IMR-90 (cell line): ENCODE data around the gene MCF2L2. TPM values are rescaled to one million over a fixed set of nuclear protein-coding genes. Genes with fewer than 3 reads are reported as not detected.

Experiments used
- ATAC-seq: fragments of 200-7000 bp; cut with Tn5 transposase; 2 replicates; pipeline ENCODE4 v1.9.1; 2020; ENCODE audit warnings: low read depth, mild to moderate bottlenecking, moderate library complexity
- BruUV-seq: library from RNA; stranded (reverse); fragments of 400-500 nt; replicated peaks from 2 replicates; lab custom pipeline; 2021; lab: Mats Ljungman, UMichigan
- CTCF ChIA-PET: fragments of 300-600 bp; formaldehyde crosslinking; extraction: SDS; loops from one replicate; lab custom pipeline; 2021; ENCODE audit warnings: antibody characterized with exemption; lab: Yijun Ruan, JAX
- POLR2A ChIA-PET: fragments of 300-600 bp; sonication (Branson Sonifier 250); formaldehyde crosslinking; loops from one replicate; lab custom pipeline; 2022; ENCODE audit warnings: antibody characterized with exemption; ENCODE audit not compliant: unreplicated experiment; lab: Charles Lee
- DNase-seq: peaks from one replicate; pipeline ENCODE4 v3.0.0; 2013
- H2AFZ ChIP-seq: replicated peaks from 2 replicates; pipeline ENCODE3; 2013; ENCODE audit warnings: low read length, mild to moderate bottlenecking; ENCODE audit not compliant: poor library complexity
- H2AK5ac ChIP-seq: 2 replicates; pipeline ENCODE4 v1.6.1; 2013; ENCODE audit warnings: low read depth, low read length, inconsistent platforms
- H2AK9ac ChIP-seq: replicated peaks from 2 replicates; pipeline ENCODE3; 2013; ENCODE audit warnings: mild to moderate bottlenecking, low read depth, low read length, moderate library complexity; ENCODE audit not compliant: poor library complexity
- H2BK120ac ChIP-seq: 2 replicates; pipeline ENCODE4 v1.6.1; 2013; ENCODE audit warnings: low read depth, low read length, inconsistent platforms
- H2BK15ac ChIP-seq: 3 replicates; pipeline ENCODE4 v1.6.1; 2013; ENCODE audit warnings: low read depth, low read length, inconsistent platforms
- H2BK20ac ChIP-seq: 2 replicates; pipeline ENCODE4 v1.6.1; 2013; ENCODE audit warnings: low read depth, mild to moderate bottlenecking, inconsistent platforms, low read length, moderate library complexity
- H2BK5ac ChIP-seq: 2 replicates; pipeline ENCODE4 v1.6.1; 2013; ENCODE audit warnings: mild to moderate bottlenecking, low read depth, low read length, inconsistent platforms; ENCODE audit not compliant: poor library complexity, severe bottlenecking
- H3K14ac ChIP-seq: replicated peaks from 2 replicates; pipeline ENCODE4 v1.6.1; 2013; ENCODE audit warnings: low read depth, low read length, inconsistent platforms
- H3K18ac ChIP-seq: 2 replicates; pipeline ENCODE4 v1.6.1; 2013; ENCODE audit warnings: low read depth, low read length, control low read depth
- H3K23ac ChIP-seq: 2 replicates; pipeline ENCODE4 v1.6.1; 2013; ENCODE audit warnings: low read depth, low read length, inconsistent platforms
- H3K27ac ChIP-seq: 2 replicates; pipeline ENCODE4 v1.5.1; 2013; ENCODE audit warnings: mild to moderate bottlenecking, control low read depth, low read length; ENCODE audit not compliant: insufficient read depth
- H3K27me3 ChIP-seq: 2 replicates; pipeline ENCODE4 v1.6.1; 2013; ENCODE audit warnings: low read length; ENCODE audit not compliant: control insufficient read depth, insufficient read depth
- H3K36me3 ChIP-seq: 2 replicates; pipeline ENCODE4 v1.6.1; 2013; ENCODE audit warnings: low read length, mixed read lengths; ENCODE audit not compliant: control insufficient read depth, insufficient read depth
- H3K4ac ChIP-seq: 2 replicates; pipeline ENCODE4 v1.6.1; 2013; ENCODE audit warnings: low read depth, low read length, inconsistent platforms
- H3K4me1 ChIP-seq: 2 replicates; pipeline ENCODE4 v1.6.1; 2013; ENCODE audit warnings: low read length, mixed read lengths; ENCODE audit not compliant: control insufficient read depth, insufficient read depth
- H3K4me2 ChIP-seq: 2 replicates; pipeline ENCODE4 v1.6.1; 2013; ENCODE audit warnings: low read depth, mild to moderate bottlenecking, control low read depth, low read length, moderate library complexity
- H3K4me3 ChIP-seq: 2 replicates; pipeline ENCODE4 v1.5.1; 2013; ENCODE audit warnings: low read depth, mild to moderate bottlenecking, control low read depth, low read length, moderate library complexity; ENCODE audit not compliant: insufficient read depth
- H3K56ac ChIP-seq: 2 replicates; pipeline ENCODE4 v1.6.1; 2013; ENCODE audit warnings: low read length, inconsistent platforms; ENCODE audit not compliant: insufficient read depth; ENCODE audit errors: extremely low read depth
- H3K79me1 ChIP-seq, 2 experiments: 2 replicates each; pipeline ENCODE4 v1.6.1; 2013; ENCODE audit warnings: low read length in 2 of 2, inconsistent platforms in 1 of 2, low read depth in 1 of 2
- H3K9ac ChIP-seq: 2 replicates; pipeline ENCODE4 v1.6.1; 2013; ENCODE audit warnings: low read depth, low read length, control low read depth
- H3K9me1 ChIP-seq: 2 replicates; pipeline ENCODE4 v1.6.1; 2013; ENCODE audit warnings: low read length, inconsistent platforms; ENCODE audit not compliant: insufficient read depth
- H3K9me3 ChIP-seq: 2 replicates; pipeline ENCODE4 v1.6.1; 2013; ENCODE audit warnings: low read length; ENCODE audit not compliant: control insufficient read depth, insufficient read depth
- H4K20me1 ChIP-seq: 2 replicates; pipeline ENCODE4 v1.6.1; 2013; ENCODE audit warnings: low read length, inconsistent platforms; ENCODE audit not compliant: insufficient read depth
- H4K5ac ChIP-seq: 2 replicates; pipeline ENCODE4 v1.6.1; 2013; ENCODE audit warnings: mild to moderate bottlenecking, low read depth, low read length, control low read depth
- H4K8ac ChIP-seq, 2 experiments: 2 replicates each; pipeline ENCODE4 v1.6.1; 2013; ENCODE audit warnings: low read depth in 2 of 2, low read length in 2 of 2, control low read depth in 1 of 2, inconsistent platforms in 1 of 2
- H4K91ac ChIP-seq: 2 replicates; pipeline ENCODE4 v1.6.1; 2013; ENCODE audit warnings: low read depth, low read length, inconsistent platforms; ENCODE audit not compliant: insufficient read depth
- CEBPB ChIP-seq: IDR thresholded peaks from 2 replicates; pipeline ENCODE4 v1.6.1; 2012; ENCODE audit warnings: low read depth, low read length, improper control_type of control experiment
- MAFK ChIP-seq: IDR thresholded peaks from 2 replicates; pipeline ENCODE4 v1.6.1; 2012; ENCODE audit warnings: low read depth, low read length, improper control_type of control experiment
- MXI1 ChIP-seq: IDR thresholded peaks from 2 replicates; pipeline ENCODE4 v1.6.1; 2012; ENCODE audit warnings: low read depth, mild to moderate bottlenecking, low read length, moderate library complexity, borderline replicate concordance
- POLR2A ChIP-seq: IDR thresholded peaks from 2 replicates; pipeline ENCODE4 v1.6.1; 2012; ENCODE audit warnings: mild to moderate bottlenecking, low read depth, low read length
- RAD21 ChIP-seq: IDR thresholded peaks from 2 replicates; pipeline ENCODE4 v1.6.1; 2012; ENCODE audit warnings: low read length, improper control_type of control experiment
- RFX5 ChIP-seq: IDR thresholded peaks from 2 replicates; pipeline ENCODE4 v1.8.0; 2012; ENCODE audit warnings: low read depth, mild to moderate bottlenecking, low read length, moderate library complexity
- SMC3 ChIP-seq: fragments of 150-350 bp; IDR thresholded peaks from 2 replicates; pipeline ENCODE4 v1.6.1; 2016; ENCODE audit warnings: low read depth, mild to moderate bottlenecking, antibody characterized with exemption, low read length, moderate library complexity
- WGBS, 2 experiments: methylation state at CpG; one replicate each; pipeline versions ENCODE4 v1.1.5 to v1.1.7; 2013; ENCODE audit warnings: missing lambda C conversion rate in 2 of 2; ENCODE audit not compliant: insufficient read length in 1 of 2; ENCODE audit errors: extremely low coverage in 2 of 2; 5-methylcytosine and 5-hydroxymethylcytosine counted together
- dilution Hi-C: fragments of 300-500 bp; cut with HindIII; formaldehyde crosslinking; loops from one replicate; pipeline ENCODE4 v1.14.3; 2018; ENCODE audit warnings: low sequenced_read_pairs; ENCODE audit not compliant: unreplicated experiment
- in situ Hi-C: fragments of 300-500 bp; cut with MboI; formaldehyde crosslinking; loops from 3 replicates; pipeline ENCODE4 v1.14.3; 2019; ENCODE audit warnings: low sequenced_read_pairs, inconsistent platforms, mixed read lengths
- intact Hi-C: fragments of 100-400 bp; cut with micrococcal nuclease; formaldehyde crosslinking; loops from 2 replicates; pipeline ENCODE4 v1.10.0; 2022
- polyA plus RNA-seq, 3 experiments: library from polyadenylated mRNA; depleted of rRNA; stranded (reverse); fragments of >200 nt; gene quantifications; 2 replicates each; pipeline ENCODE4 v1.2.3, GENCODE V29; 2012; ENCODE audit warnings: low replicate concordance in 1 of 3
- total RNA-seq: library from RNA; depleted of rRNA; stranded (reverse); fragments of >200 nt; gene quantifications from 2 replicates; pipeline ENCODE4 v1.2.3, GENCODE V29; 2012
- TF ChIP-seq, protein P1 (sequence below): conservative IDR thresholded peaks from 2 replicates; pipeline ENCODE4 v1.5.1; 2012; ENCODE audit warnings: mild to moderate bottlenecking, low read depth, low read length, improper control_type of control experiment

The MCF2L2 gene
- total and polyA plus RNA-seq, 2 of the 4 experiments (the other 2 are of a cell fraction) = under 0.01 TPM; not detected in 1

DNA sequence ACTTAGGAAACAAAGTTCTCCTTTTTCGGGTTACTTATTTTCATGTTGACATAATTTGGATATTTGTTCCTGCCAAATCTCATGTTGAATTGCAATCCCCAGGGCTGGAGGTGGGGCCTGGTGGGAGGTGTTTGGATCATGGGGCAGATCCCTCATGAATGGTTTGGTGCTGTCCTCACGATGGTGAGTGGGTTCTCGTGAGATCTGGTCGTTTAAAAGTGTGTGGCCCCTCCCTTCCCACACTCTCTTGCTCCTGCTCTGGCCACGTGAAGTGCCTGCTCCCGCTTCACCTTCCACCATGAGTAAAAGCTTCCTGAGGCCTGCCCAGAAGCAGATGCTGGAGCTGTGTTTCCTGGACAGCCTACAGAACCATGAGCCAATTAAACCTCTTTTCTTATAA is 43.7 kb upstream of the MCF2L2 start:
- no peak overlapping the region for H3K4ac ChIP-seq
- no peaks in the 10 kb centered on the region for H3K9me3 ChIP-seq
- CTCF ChIA-PET = no interaction called here
- no peak overlapping the region for H2AK9ac ChIP-seq
- no peak overlapping the region for H2AFZ ChIP-seq
- no peak overlapping the region for H3K23ac ChIP-seq
- H3K14ac ChIP-seq = no peak overlapping the region
- H4K91ac ChIP-seq = no peak overlapping the region
- H3K18ac ChIP-seq = no peak overlapping the region
- no peaks in the 10 kb centered on the region for H3K79me1 ChIP-seq
- H3K56ac ChIP-seq = no peak overlapping the region
- ATAC-seq (no peak), DNase-seq (no peak)
- H4K5ac ChIP-seq = no peak overlapping the region
- no peaks in the 10 kb centered on the region for H3K4me1 ChIP-seq
- no peaks in the 10 kb centered on the region for H3K36me3 ChIP-seq
- in situ Hi-C loops = loop anchor here (25.0 kb wide), 1 partner anchor 790 kb away; the partner anchor contains the start of gene CAMK2N2
- H4K20me1 ChIP-seq = no peaks in the 10 kb centered on the region
- BruUV-seq = no TSS peak
- no peak overlapping the region for H2BK120ac ChIP-seq
- peaks cover 13% of the 10 kb centered on the region for H3K27me3 ChIP-seq
- H2AK5ac ChIP-seq = no peak overlapping the region
- no peak overlapping the region for H3K9ac ChIP-seq
- dilution Hi-C loops = no loop called here
- H2BK5ac ChIP-seq = no peak overlapping the region
- no peak overlapping the region for H3K4me3 ChIP-seq
- intact Hi-C loops = no loop called here
- no peak overlapping the region for H3K4me2 ChIP-seq
- 80% methylated on average over 1 of the region's 6 CpGs; no CpG with 5 or more reads in 1 of the 2 experiments for WGBS, 2 experiments
- H3K27ac ChIP-seq = no peak overlapping the region
- TF ChIP-seq POLR2A (no peak), RAD21 (no peak), CEBPB (no peak), RFX5 (no peak), SMC3 (no peak), MAFK (no peak), MXI1 (no peak)
- TF ChIP-seq, protein P1, sequence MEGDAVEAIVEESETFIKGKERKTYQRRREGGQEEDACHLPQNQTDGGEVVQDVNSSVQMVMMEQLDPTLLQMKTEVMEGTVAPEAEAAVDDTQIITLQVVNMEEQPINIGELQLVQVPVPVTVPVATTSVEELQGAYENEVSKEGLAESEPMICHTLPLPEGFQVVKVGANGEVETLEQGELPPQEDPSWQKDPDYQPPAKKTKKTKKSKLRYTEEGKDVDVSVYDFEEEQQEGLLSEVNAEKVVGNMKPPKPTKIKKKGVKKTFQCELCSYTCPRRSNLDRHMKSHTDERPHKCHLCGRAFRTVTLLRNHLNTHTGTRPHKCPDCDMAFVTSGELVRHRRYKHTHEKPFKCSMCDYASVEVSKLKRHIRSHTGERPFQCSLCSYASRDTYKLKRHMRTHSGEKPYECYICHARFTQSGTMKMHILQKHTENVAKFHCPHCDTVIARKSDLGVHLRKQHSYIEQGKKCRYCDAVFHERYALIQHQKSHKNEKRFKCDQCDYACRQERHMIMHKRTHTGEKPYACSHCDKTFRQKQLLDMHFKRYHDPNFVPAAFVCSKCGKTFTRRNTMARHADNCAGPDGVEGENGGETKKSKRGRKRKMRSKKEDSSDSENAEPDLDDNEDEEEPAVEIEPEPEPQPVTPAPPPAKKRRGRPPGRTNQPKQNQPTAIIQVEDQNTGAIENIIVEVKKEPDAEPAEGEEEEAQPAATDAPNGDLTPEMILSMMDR = no peak
- H2BK20ac ChIP-seq = no peak overlapping the region
- no peaks in the 10 kb centered on the region for H3K9me1 ChIP-seq
- no peak overlapping the region for H2BK15ac ChIP-seq
- POLR2A ChIA-PET = no interaction called here
- H4K8ac ChIP-seq = no peak overlapping the region
